PC-9 (cell line): ENCODE data around the gene TAF4B. TPM values are rescaled to one million over a fixed set of nuclear protein-coding genes. Genes with fewer than 3 reads are reported as not detected.

Experiments
- BruUV-seq: library from RNA; stranded (reverse); fragments of 400-500 nt; replicated peaks from 2 replicates; lab custom pipeline; 2021; lab: Mats Ljungman, UMichigan
- CTCF ChIA-PET: fragments of 300-600 bp; sonication (Branson Sonifier 250); formaldehyde crosslinking; loops from one replicate; lab custom pipeline; 2022; ENCODE audit warnings: antibody characterized with exemption; lab: Charles Lee
- POLR2A ChIA-PET: fragments of 300-600 bp; sonication (Branson Sonifier 250); formaldehyde crosslinking; loops from one replicate; lab custom pipeline; 2022; ENCODE audit warnings: antibody characterized with exemption; ENCODE audit not compliant: unreplicated experiment; lab: Charles Lee
- DNase-seq, 2 experiments: peaks; one replicate each; pipeline versions ENCODE4 v3.0.0 to v3.0.0-alpha.2; 2015 to 2022; ENCODE audit warnings: mixed read lengths in 1 of 2
- H2AFZ ChIP-seq: fragments of 200-600 bp; sonication (generic); 2 replicates; pipeline ENCODE4 v1.8.1; 2017; ENCODE audit warnings: antibody characterized with exemption
- H3F3A ChIP-seq: fragments of 200-600 bp; sonication (generic); 2 replicates; pipeline ENCODE4 v1.8.1; 2017; ENCODE audit warnings: antibody characterized with exemption, mild to moderate bottlenecking, low read depth; ENCODE audit not compliant: insufficient read depth
- H3K27ac ChIP-seq: fragments of 200-600 bp; sonication (generic); 2 replicates; pipeline ENCODE4 v1.6.1; 2016; ENCODE audit warnings: mixed run types
- H3K27me3 ChIP-seq: fragments of 200-600 bp; sonication (generic); 2 replicates; pipeline ENCODE4 v1.6.1; 2016; ENCODE audit warnings: low read depth, mixed run types; ENCODE audit not compliant: insufficient read depth
- H3K36me3 ChIP-seq: fragments of 200-600 bp; sonication (generic); 2 replicates; pipeline ENCODE4 v1.6.1; 2016; ENCODE audit warnings: low read depth, mixed run types
- H3K4me1 ChIP-seq: fragments of 200-600 bp; sonication (generic); replicated peaks from 2 replicates; pipeline ENCODE4 v1.6.1; 2016; ENCODE audit warnings: mixed run types; ENCODE audit not compliant: insufficient read depth
- H3K4me2 ChIP-seq: fragments of 200-600 bp; sonication (generic); 2 replicates; pipeline ENCODE4 v1.6.1; 2017; ENCODE audit warnings: mixed run types
- H3K4me3 ChIP-seq: fragments of 200-600 bp; sonication (generic); 2 replicates; pipeline ENCODE4 v1.6.1; 2016; ENCODE audit warnings: mixed run types
- H3K79me2 ChIP-seq: fragments of 200-600 bp; sonication (generic); 2 replicates; pipeline ENCODE4 v1.6.1; 2017; ENCODE audit warnings: low read depth, mixed run types
- H3K9me2 ChIP-seq: fragments of 200-600 bp; sonication (generic); 2 replicates; pipeline ENCODE4 v1.8.1; 2017; ENCODE audit warnings: mild to moderate bottlenecking; ENCODE audit not compliant: insufficient read depth
- H3K9me3 ChIP-seq: fragments of 200-600 bp; sonication (generic); 2 replicates; pipeline ENCODE4 v1.8.1; 2016; ENCODE audit warnings: low read depth; ENCODE audit not compliant: insufficient read depth
- H4K20me1 ChIP-seq: fragments of 200-600 bp; sonication (generic); 2 replicates; pipeline ENCODE4 v1.8.1; 2017; ENCODE audit not compliant: insufficient read depth
- EZH2 ChIP-seq: fragments of 200-600 bp; sonication (generic); IDR thresholded peaks from 2 replicates; pipeline ENCODE4 v1.8.0; 2017; ENCODE audit warnings: antibody characterized with exemption, low read depth
- intact Hi-C: fragments of 100-400 bp; cut with micrococcal nuclease; formaldehyde crosslinking; loops from one replicate; pipeline ENCODE4 v1.10.0; 2022; ENCODE audit not compliant: unreplicated experiment
- total RNA-seq: library from RNA; stranded (reverse); gene quantifications from 2 replicates; pipeline ENCODE4 v1.2.3, GENCODE V29; 2021
- TF ChIP-seq, protein P1 (sequence below): fragments of 200-600 bp; sonication (generic); conservative IDR thresholded peaks from 2 replicates; pipeline ENCODE4 v1.6.1; 2017; ENCODE audit warnings: mixed run types, antibody characterized with exemption, mild to moderate bottlenecking, moderate library complexity

Gene TAF4B
- total RNA-seq, 1 experiment from 2014 or later = 2.8 TPM

DNA sequence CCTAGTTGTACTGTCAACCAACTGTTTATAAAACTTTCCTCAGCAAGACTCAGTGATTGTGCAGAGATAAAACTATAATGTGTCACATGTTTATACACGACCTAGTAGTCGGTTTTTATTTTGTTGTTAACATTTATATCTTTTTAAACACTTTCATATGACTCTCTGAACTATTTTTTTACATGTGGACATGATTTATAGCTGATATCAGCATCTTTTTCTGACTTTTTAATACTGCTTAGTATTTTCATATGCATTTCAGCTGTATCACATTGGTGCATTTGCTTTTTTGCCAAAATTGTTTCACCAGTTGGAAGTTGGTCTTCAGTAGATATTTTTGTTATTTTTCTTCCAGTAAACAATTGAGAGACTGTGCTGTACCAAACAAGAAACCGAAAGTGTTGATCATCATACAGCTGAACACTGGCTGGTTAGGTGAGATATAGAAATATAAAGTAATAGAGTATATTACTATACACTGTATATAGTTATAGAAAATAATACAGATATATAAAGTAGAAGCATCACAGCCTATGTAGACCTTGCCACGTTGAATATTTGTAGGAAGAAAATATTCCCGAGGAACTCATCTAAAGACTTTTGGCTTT lies 167.9 kb downstream of the TAF4B start:
- H3K4me3 ChIP-seq = no peak overlapping the region
- H3K27me3 ChIP-seq = no peaks in the 10 kb centered on the region
- BruUV-seq = no TSS peak
- DNase-seq = no peak
- POLR2A ChIA-PET = no interaction called here
- intact Hi-C loops = no loop called here
- CTCF ChIA-PET = no interaction called here
- H3K4me2 ChIP-seq = no peak overlapping the region
- no peak overlapping the region for H2AFZ ChIP-seq
- H3K36me3 ChIP-seq = no peaks in the 10 kb centered on the region
- H3K9me2 ChIP-seq = no peaks in the 10 kb centered on the region
- no peaks in the 10 kb centered on the region for H3K9me3 ChIP-seq
- no peak overlapping the region for H3K27ac ChIP-seq
- H3K4me1 ChIP-seq = no peaks in the 10 kb centered on the region
- no peaks in the 10 kb centered on the region for H4K20me1 ChIP-seq
- no peaks in the 10 kb centered on the region for H3K79me2 ChIP-seq
- no peak for TF ChIP-seq EZH2
- TF ChIP-seq, protein P1, sequence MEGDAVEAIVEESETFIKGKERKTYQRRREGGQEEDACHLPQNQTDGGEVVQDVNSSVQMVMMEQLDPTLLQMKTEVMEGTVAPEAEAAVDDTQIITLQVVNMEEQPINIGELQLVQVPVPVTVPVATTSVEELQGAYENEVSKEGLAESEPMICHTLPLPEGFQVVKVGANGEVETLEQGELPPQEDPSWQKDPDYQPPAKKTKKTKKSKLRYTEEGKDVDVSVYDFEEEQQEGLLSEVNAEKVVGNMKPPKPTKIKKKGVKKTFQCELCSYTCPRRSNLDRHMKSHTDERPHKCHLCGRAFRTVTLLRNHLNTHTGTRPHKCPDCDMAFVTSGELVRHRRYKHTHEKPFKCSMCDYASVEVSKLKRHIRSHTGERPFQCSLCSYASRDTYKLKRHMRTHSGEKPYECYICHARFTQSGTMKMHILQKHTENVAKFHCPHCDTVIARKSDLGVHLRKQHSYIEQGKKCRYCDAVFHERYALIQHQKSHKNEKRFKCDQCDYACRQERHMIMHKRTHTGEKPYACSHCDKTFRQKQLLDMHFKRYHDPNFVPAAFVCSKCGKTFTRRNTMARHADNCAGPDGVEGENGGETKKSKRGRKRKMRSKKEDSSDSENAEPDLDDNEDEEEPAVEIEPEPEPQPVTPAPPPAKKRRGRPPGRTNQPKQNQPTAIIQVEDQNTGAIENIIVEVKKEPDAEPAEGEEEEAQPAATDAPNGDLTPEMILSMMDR = no peak
- H3F3A ChIP-seq = no peaks in the 10 kb centered on the region

DNA sequence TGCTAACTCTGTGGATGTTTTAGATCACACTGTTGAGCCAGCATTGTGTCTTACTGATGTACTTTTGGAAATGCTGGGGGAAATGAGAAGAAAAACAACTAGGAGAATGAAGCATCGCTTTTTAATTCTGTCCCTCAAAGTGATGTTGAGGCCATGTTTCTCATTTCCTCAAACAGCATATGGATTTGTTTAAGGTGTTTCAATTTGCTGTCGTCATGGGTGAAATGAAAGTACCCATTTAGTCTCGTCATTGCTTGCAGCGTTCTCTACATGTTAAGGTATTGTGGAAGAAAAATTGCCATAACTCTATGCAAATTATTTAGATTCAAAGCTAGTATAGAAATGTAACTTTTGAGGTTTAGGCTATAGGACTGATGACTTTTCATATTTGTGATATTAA lies 170.8 kb downstream of the TAF4B start:
- CTCF ChIA-PET = no interaction called here
- TF ChIP-seq, protein P1 = no peak
- no peak for TF ChIP-seq EZH2
- intact Hi-C loops = no loop called here

DNA sequence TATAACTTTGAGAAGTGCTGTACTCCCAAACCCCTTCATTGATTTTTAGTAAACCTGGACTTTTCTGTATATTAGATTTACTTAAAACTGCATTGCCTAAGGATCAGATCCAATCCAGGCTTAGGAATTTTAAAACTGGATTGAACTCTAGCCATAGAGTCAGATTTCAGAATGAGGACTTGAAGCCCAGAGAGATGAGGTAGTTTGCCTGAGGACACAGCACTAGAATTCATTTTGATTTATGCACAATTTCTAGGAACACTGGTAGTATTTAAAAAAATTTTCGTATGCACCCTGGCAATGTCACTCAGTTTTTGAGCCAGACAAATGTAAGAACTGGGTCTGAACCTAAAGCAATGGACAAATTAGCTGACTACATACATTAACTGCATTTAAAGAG lies 177.2 kb downstream of the TAF4B start:
- no TSS peak for BruUV-seq
- Histone ChIP-seq H3K79me2 (no peaks in the 10 kb centered on the region), H2AFZ (no peak overlapping the region), H3K27me3 (no peaks in the 10 kb centered on the region), H3K9me3 (no peaks in the 10 kb centered on the region), H3K4me2 (no peak overlapping the region), H3K4me3 (no peak overlapping the region), H3K9me2 (no peaks in the 10 kb centered on the region), H4K20me1 (no peaks in the 10 kb centered on the region), H3K4me1 (peaks cover 17% of the 10 kb centered on the region), H3F3A (0 out of 2 replicates have a peak, but pooled peaks cover 7% of the 10 kb centered on the region), H3K27ac (no peak overlapping the region), H3K36me3 (no peaks in the 10 kb centered on the region)
- CTCF ChIA-PET = no interaction called here
- no peak for DNase-seq
- POLR2A ChIA-PET = no interaction called here
- intact Hi-C loops = loop anchor here (10.0 kb wide), 1 partner anchor 601 kb away; no protein-coding TSS in a partner anchor
- TF ChIP-seq, protein P1 = no peak
- TF ChIP-seq EZH2 = no peak

More for the DNA sequence above, 170.8 kb downstream of the TAF4B start:
- no peak for DNase-seq
- Histone ChIP-seq H3K9me3 (no peaks in the 10 kb centered on the region), H3K4me3 (no peak overlapping the region), H3K4me1 (no peaks in the 10 kb centered on the region), H3K27ac (no peak overlapping the region), H2AFZ (no peak overlapping the region), H3F3A (no peaks in the 10 kb centered on the region), H3K79me2 (no peaks in the 10 kb centered on the region), H3K4me2 (no peak overlapping the region), H3K36me3 (no peaks in the 10 kb centered on the region), H3K9me2 (no peaks in the 10 kb centered on the region), H3K27me3 (no peaks in the 10 kb centered on the region), H4K20me1 (no peaks in the 10 kb centered on the region)
- POLR2A ChIA-PET = no interaction called here
- BruUV-seq = no TSS peak
